ENCODE results near the gene EIF4G3.

The EIF4G3 gene

GRCh38 chr1:20849100-20849499 is 327.6 kb downstream of the EIF4G3 start:
- Histone ChIP-seq H3K36me3 (ENCODE audit: control insufficient read depth, insufficient read depth, low read length) (peaks cover 81% of the 10 kb centered on the region), H3K27ac (ENCODE audit: low read depth, low read length) (no peak overlapping the region), H3K27me3 (ENCODE audit: control insufficient read depth, insufficient read depth, low read length) (no peaks in the 10 kb centered on the region), H3K4me3 (ENCODE audit: low read depth, low read length) (no peak overlapping the region), H3K9me3 (ENCODE audit: control insufficient read depth, insufficient read depth, low read length) (no peaks in the 10 kb centered on the region), H3K9ac (ENCODE audit: low read depth, low read length) (no peak overlapping the region), H3K4me1 (ENCODE audit: control insufficient read depth, insufficient read depth, low read length) (no peaks in the 10 kb centered on the region)

- no peak overlapping the region for H3K27ac ChIP-seq (ENCODE audit: low read depth, low read length)
- H3K9ac ChIP-seq (ENCODE audit: low read depth, low read length): no peak overlapping the region
- no peaks in the 10 kb centered on the region for H3K27me3 ChIP-seq (ENCODE audit: control insufficient read depth, insufficient read depth, low read length)
- H3K9me3 ChIP-seq (ENCODE audit: control insufficient read depth, insufficient read depth, low read length): no peaks in the 10 kb centered on the region
- no peak overlapping the region for H3K4me3 ChIP-seq (ENCODE audit: low read depth, low read length)
- peaks cover 75% of the 10 kb centered on the region for H3K36me3 ChIP-seq (ENCODE audit: control insufficient read depth, insufficient read depth, low read length)
- no peaks in the 10 kb centered on the region for H3K4me1 ChIP-seq (ENCODE audit: control insufficient read depth, insufficient read depth, low read length)
Measured at GRCh38 chr1:20848162-20848561, 328.5 kb downstream of the EIF4G3 start.

- Histone ChIP-seq H3K36me3 (ENCODE audit: control insufficient read depth, insufficient read depth, low read length) (peaks cover 71% of the 10 kb centered on the region), H3K9ac (ENCODE audit: low read depth, low read length) (no peak overlapping the region), H3K27ac (ENCODE audit: low read depth, low read length) (no peak overlapping the region), H3K27me3 (ENCODE audit: control insufficient read depth, insufficient read depth, low read length) (no peaks in the 10 kb centered on the region), H3K4me3 (ENCODE audit: low read depth, low read length) (no peak overlapping the region), H3K4me1 (ENCODE audit: control insufficient read depth, insufficient read depth, low read length) (no peaks in the 10 kb centered on the region), H3K9me3 (ENCODE audit: control insufficient read depth, insufficient read depth, low read length) (no peaks in the 10 kb centered on the region)
Measured at GRCh38 chr1:20847611-20848080, 329.1 kb downstream of the EIF4G3 start.

GRCh38 chr1:20846461-20847374 is 330.0 kb downstream of the EIF4G3 start:
- no peaks in the 10 kb centered on the region for H3K4me1 ChIP-seq (ENCODE audit: control insufficient read depth, insufficient read depth, low read length)
- H3K4me3 ChIP-seq (ENCODE audit: low read depth, low read length): no peak overlapping the region
- H3K27ac ChIP-seq (ENCODE audit: low read depth, low read length): no peak overlapping the region
- no peaks in the 10 kb centered on the region for H3K9me3 ChIP-seq (ENCODE audit: control insufficient read depth, insufficient read depth, low read length)
- H3K36me3 ChIP-seq (ENCODE audit: control insufficient read depth, insufficient read depth, low read length): peaks cover 68% of the 10 kb centered on the region
- no peaks in the 10 kb centered on the region for H3K27me3 ChIP-seq (ENCODE audit: control insufficient read depth, insufficient read depth, low read length)
- no peak overlapping the region for H3K9ac ChIP-seq (ENCODE audit: low read depth, low read length)

- Histone ChIP-seq H3K9me3 (ENCODE audit: control insufficient read depth, insufficient read depth, low read length) (no peaks in the 10 kb centered on the region), H3K36me3 (ENCODE audit: control insufficient read depth, insufficient read depth, low read length) (peaks cover 48% of the 10 kb centered on the region), H3K27ac (ENCODE audit: low read depth, low read length) (no peak overlapping the region), H3K4me1 (ENCODE audit: control insufficient read depth, insufficient read depth, low read length) (no peaks in the 10 kb centered on the region), H3K9ac (ENCODE audit: low read depth, low read length) (no peak overlapping the region), H3K4me3 (ENCODE audit: low read depth, low read length) (no peak overlapping the region), H3K27me3 (ENCODE audit: control insufficient read depth, insufficient read depth, low read length) (no peaks in the 10 kb centered on the region)
Measured at GRCh38 chr1:20840731-20841130, 336.0 kb downstream of the EIF4G3 start.

GRCh38 chr1:20837554-20838192 is 339.0 kb downstream of the EIF4G3 start:
- Histone ChIP-seq H3K27me3 (ENCODE audit: control insufficient read depth, insufficient read depth, low read length) (no peaks in the 10 kb centered on the region), H3K9me3 (ENCODE audit: control insufficient read depth, insufficient read depth, low read length) (no peaks in the 10 kb centered on the region), H3K4me3 (ENCODE audit: low read depth, low read length) (no peak overlapping the region), H3K9ac (ENCODE audit: low read depth, low read length) (no peak overlapping the region), H3K36me3 (ENCODE audit: control insufficient read depth, insufficient read depth, low read length) (peaks cover 40% of the 10 kb centered on the region), H3K4me1 (ENCODE audit: control insufficient read depth, insufficient read depth, low read length) (no peaks in the 10 kb centered on the region), H3K27ac (ENCODE audit: low read depth, low read length) (no peak overlapping the region)

- Histone ChIP-seq H3K4me1 (ENCODE audit: control insufficient read depth, insufficient read depth, low read length) (no peaks in the 10 kb centered on the region), H3K9me3 (ENCODE audit: control insufficient read depth, insufficient read depth, low read length) (no peaks in the 10 kb centered on the region), H3K27me3 (ENCODE audit: control insufficient read depth, insufficient read depth, low read length) (no peaks in the 10 kb centered on the region), H3K4me3 (ENCODE audit: low read depth, low read length) (no peak overlapping the region), H3K36me3 (ENCODE audit: control insufficient read depth, insufficient read depth, low read length) (peaks cover 32% of the 10 kb centered on the region), H3K9ac (ENCODE audit: low read depth, low read length) (no peak overlapping the region), H3K27ac (ENCODE audit: low read depth, low read length) (no peak overlapping the region)
Measured at GRCh38 chr1:20836230-20836629, 340.5 kb downstream of the EIF4G3 start.

- H3K9ac ChIP-seq (ENCODE audit: low read depth, low read length): no peak overlapping the region
- H3K9me3 ChIP-seq (ENCODE audit: control insufficient read depth, insufficient read depth, low read length): no peaks in the 10 kb centered on the region
- no peak overlapping the region for H3K27ac ChIP-seq (ENCODE audit: low read depth, low read length)
- H3K4me1 ChIP-seq (ENCODE audit: control insufficient read depth, insufficient read depth, low read length): no peaks in the 10 kb centered on the region
- H3K36me3 ChIP-seq (ENCODE audit: control insufficient read depth, insufficient read depth, low read length): peaks cover 18% of the 10 kb centered on the region
- H3K4me3 ChIP-seq (ENCODE audit: low read depth, low read length): no peak overlapping the region
- H3K27me3 ChIP-seq (ENCODE audit: control insufficient read depth, insufficient read depth, low read length): no peaks in the 10 kb centered on the region
Measured at GRCh38 chr1:20834780-20835179, 341.9 kb downstream of the EIF4G3 start.

- Histone ChIP-seq H3K27ac (ENCODE audit: low read depth, low read length) (no peak overlapping the region), H3K4me1 (ENCODE audit: control insufficient read depth, insufficient read depth, low read length) (no peaks in the 10 kb centered on the region), H3K9ac (ENCODE audit: low read depth, low read length) (no peak overlapping the region), H3K4me3 (ENCODE audit: low read depth, low read length) (no peak overlapping the region), H3K9me3 (ENCODE audit: control insufficient read depth, insufficient read depth, low read length) (no peaks in the 10 kb centered on the region), H3K36me3 (ENCODE audit: control insufficient read depth, insufficient read depth, low read length) (peaks cover 14% of the 10 kb centered on the region), H3K27me3 (ENCODE audit: control insufficient read depth, insufficient read depth, low read length) (no peaks in the 10 kb centered on the region)
Measured at GRCh38 chr1:20834192-20834591, 342.5 kb downstream of the EIF4G3 start.

- no peak overlapping the region for H3K9ac ChIP-seq (ENCODE audit: low read depth, low read length)
- no peaks in the 10 kb centered on the region for H3K9me3 ChIP-seq (ENCODE audit: control insufficient read depth, insufficient read depth, low read length)
- no peak overlapping the region for H3K4me3 ChIP-seq (ENCODE audit: low read depth, low read length)
- H3K27ac ChIP-seq (ENCODE audit: low read depth, low read length): no peak overlapping the region
- H3K4me1 ChIP-seq (ENCODE audit: control insufficient read depth, insufficient read depth, low read length): no peaks in the 10 kb centered on the region
- H3K27me3 ChIP-seq (ENCODE audit: control insufficient read depth, insufficient read depth, low read length): no peaks in the 10 kb centered on the region
- peaks cover 27% of the 10 kb centered on the region for H3K36me3 ChIP-seq (ENCODE audit: control insufficient read depth, insufficient read depth, low read length)
Measured at GRCh38 chr1:20830378-20830777, 346.3 kb downstream of the EIF4G3 start.

GRCh38 chr1:20829946-20830345 is 346.8 kb downstream of the EIF4G3 start:
- Histone ChIP-seq H3K9me3 (ENCODE audit: control insufficient read depth, insufficient read depth, low read length) (no peaks in the 10 kb centered on the region), H3K4me1 (ENCODE audit: control insufficient read depth, insufficient read depth, low read length) (no peaks in the 10 kb centered on the region), H3K4me3 (ENCODE audit: low read depth, low read length) (no peak overlapping the region), H3K27me3 (ENCODE audit: control insufficient read depth, insufficient read depth, low read length) (no peaks in the 10 kb centered on the region), H3K27ac (ENCODE audit: low read depth, low read length) (no peak overlapping the region), H3K9ac (ENCODE audit: low read depth, low read length) (no peak overlapping the region), H3K36me3 (ENCODE audit: control insufficient read depth, insufficient read depth, low read length) (peaks cover 31% of the 10 kb centered on the region)

Measured in HUES48 (cell line).